ENCODE data around the gene BMPR2.

DNA sequence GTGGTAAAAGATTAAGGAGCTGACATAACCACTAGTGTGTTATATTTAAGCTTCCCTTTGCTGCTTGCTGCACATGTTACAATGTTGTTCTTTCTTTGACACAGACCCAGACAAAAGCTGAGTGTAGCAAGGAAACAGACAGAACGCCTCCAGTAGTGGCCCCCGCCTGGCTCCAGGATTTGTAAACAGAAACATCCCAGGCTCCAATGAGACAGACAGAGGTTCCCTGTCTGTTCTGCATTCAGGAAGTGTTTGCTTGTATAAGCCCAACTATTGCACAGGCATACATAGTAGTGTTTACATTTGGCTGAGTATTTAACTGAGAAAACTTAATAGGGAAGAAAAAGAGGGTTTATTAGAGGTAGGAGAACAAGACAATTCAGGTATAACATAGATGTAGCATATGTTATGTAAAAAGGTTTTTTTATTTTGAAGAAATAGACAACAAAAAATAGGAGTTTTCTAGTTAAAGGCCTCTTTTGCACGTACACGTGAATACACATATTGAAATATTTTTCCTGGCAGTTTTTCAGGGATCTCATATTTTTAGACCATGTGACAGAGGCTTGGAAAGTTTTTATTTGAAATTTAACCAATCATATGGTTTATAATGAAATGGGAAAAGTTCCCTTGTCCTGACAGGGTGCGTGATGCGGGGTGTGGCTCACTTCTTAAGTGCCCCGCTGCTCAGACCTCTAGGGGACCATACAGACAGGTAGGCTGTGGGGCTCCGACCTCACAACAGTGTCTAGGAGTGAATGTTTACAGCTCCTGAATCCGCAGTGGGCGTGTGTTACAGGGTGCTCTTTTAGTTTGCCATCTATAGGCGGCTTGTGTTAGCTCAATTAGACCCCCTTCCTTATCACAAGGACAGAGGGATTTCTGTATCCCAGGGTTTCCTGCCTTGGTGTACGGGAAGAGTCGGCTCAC lies 118.4 kb downstream of the BMPR2 start:
- no peak for TF ChIP-seq CTCF (IDR thresholded peaks at IDR 0.05; ENCODE audit: low read depth, low read length, missing input control)
- TF ChIP-seq GABPA (IDR thresholded peaks at IDR 0.05 in 1 of 2, conservative IDR thresholded peaks at IDR 0.05 in 1 of 2), result no peak
- peak in 1 of 2 donors; percentile 17 for TF ChIP-seq RXRA (IDR thresholded peaks at IDR 0.05)
- TF ChIP-seq, protein P1, sequence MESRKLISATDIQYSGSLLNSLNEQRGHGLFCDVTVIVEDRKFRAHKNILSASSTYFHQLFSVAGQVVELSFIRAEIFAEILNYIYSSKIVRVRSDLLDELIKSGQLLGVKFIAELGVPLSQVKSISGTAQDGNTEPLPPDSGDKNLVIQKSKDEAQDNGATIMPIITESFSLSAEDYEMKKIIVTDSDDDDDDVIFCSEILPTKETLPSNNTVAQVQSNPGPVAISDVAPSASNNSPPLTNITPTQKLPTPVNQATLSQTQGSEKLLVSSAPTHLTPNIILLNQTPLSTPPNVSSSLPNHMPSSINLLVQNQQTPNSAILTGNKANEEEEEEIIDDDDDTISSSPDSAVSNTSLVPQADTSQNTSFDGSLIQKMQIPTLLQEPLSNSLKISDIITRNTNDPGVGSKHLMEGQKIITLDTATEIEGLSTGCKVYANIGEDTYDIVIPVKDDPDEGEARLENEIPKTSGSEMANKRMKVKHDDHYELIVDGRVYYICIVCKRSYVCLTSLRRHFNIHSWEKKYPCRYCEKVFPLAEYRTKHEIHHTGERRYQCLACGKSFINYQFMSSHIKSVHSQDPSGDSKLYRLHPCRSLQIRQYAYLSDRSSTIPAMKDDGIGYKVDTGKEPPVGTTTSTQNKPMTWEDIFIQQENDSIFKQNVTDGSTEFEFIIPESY (IDR thresholded peaks at IDR 0.05), result no peak
- TF ChIP-seq, protein P2, sequence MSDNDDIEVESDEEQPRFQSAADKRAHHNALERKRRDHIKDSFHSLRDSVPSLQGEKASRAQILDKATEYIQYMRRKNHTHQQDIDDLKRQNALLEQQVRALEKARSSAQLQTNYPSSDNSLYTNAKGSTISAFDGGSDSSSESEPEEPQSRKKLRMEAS (IDR thresholded peaks at IDR 0.05), result no peak

Measured in liver (tissue), 3 donors.